CD14-positive monocyte (primary cell): Measurements from ENCODE around the gene ARFGEF2. TPM values are rescaled to one million over a fixed set of nuclear protein-coding genes. Genes with fewer than 3 reads are reported as not detected.

ENCODE experiments used
- DNase-seq, 3 donors: peaks; one replicate each; pipeline ENCODE4 v3.0.0-alpha.2; 2011 to 2022
- H2AFZ ChIP-seq: 2 replicates; pipeline ENCODE4 v1.6.0; 2012; ENCODE audit warnings: mild to moderate bottlenecking, low read depth, low read length, inconsistent platforms; ENCODE audit not compliant: insufficient read depth, poor library complexity, severe bottlenecking
- H3K27ac ChIP-seq, 2 donors: 1 replicate in 1 of 2; 2 replicates in 1 of 2; pipeline ENCODE4 v1.5.1; 2012 to 2013; ENCODE audit warnings: low read length in 2 of 2, control low read depth in 1 of 2, inconsistent platforms in 1 of 2, low read depth in 1 of 2, mild to moderate bottlenecking in 1 of 2
- H3K27me3 ChIP-seq, 2 donors: one replicate each; pipeline versions ENCODE4 v1.6.0 to v1.6.1; 2011 to 2013; ENCODE audit warnings: low read length in 2 of 2; ENCODE audit not compliant: control insufficient read depth in 2 of 2, insufficient read depth in 2 of 2
- H3K36me3 ChIP-seq, 2 donors: replicated peaks in 1 of 2; 1 replicate in 1 of 2; 2 replicates in 1 of 2; pipeline versions ENCODE4 v1.5.1 to v1.6.1; 2012 to 2013; ENCODE audit warnings: low read length in 2 of 2, control low read depth in 1 of 2, inconsistent platforms in 1 of 2, mild to moderate bottlenecking in 1 of 2; ENCODE audit not compliant: insufficient read depth in 2 of 2, control insufficient read depth in 1 of 2
- H3K4me1 ChIP-seq, 2 donors: 1 replicate in 1 of 2; 2 replicates in 1 of 2; pipeline versions ENCODE4 v1.5.1 to v1.6.1; 2012 to 2013; ENCODE audit warnings: low read length in 2 of 2, control low read depth in 1 of 2, inconsistent platforms in 1 of 2, mild to moderate bottlenecking in 1 of 2, moderate library complexity in 1 of 2; ENCODE audit not compliant: insufficient read depth in 2 of 2, control insufficient read depth in 1 of 2
- H3K4me2 ChIP-seq: replicated peaks from 2 replicates; pipeline ENCODE3; 2012; ENCODE audit warnings: low read length, moderate library complexity, mild to moderate bottlenecking; ENCODE audit not compliant: poor library complexity, severe bottlenecking; ENCODE audit errors: extremely low read depth
- H3K4me3 ChIP-seq, 3 experiments: fragments of 200-600 bp in 1 of 3; sonication (generic) in 1 of 3; replicated peaks in 1 of 3; 1 replicate in 2 of 3; 2 replicates in 1 of 3; pipeline ENCODE4 v1.5.1; 2011 to 2013; ENCODE audit warnings: low read length in 3 of 3, mild to moderate bottlenecking in 3 of 3, control low read depth in 2 of 3, low read depth in 2 of 3, inconsistent platforms in 1 of 3, moderate library complexity in 1 of 3
- H3K79me2 ChIP-seq: 2 replicates; pipeline ENCODE4 v1.6.0; 2012; ENCODE audit warnings: mild to moderate bottlenecking, control low read depth, inconsistent platforms, low read length, moderate library complexity; ENCODE audit not compliant: insufficient read depth
- H3K9ac ChIP-seq: 2 replicates; pipeline ENCODE4 v1.6.0; 2017; ENCODE audit warnings: low read length, mild to moderate bottlenecking; ENCODE audit not compliant: insufficient read depth, poor library complexity, severe bottlenecking
- H3K9me3 ChIP-seq, 2 donors: replicated peaks in 1 of 2; 1 replicate in 1 of 2; 2 replicates in 1 of 2; pipeline versions ENCODE4 v1.5.1 to v1.6.1; 2012 to 2013; ENCODE audit warnings: low read length in 2 of 2, control low read depth in 1 of 2; ENCODE audit not compliant: control insufficient read depth in 1 of 2, insufficient read depth in 1 of 2
- H4K20me1 ChIP-seq: 2 replicates; pipeline ENCODE4 v1.6.0; 2012; ENCODE audit warnings: mild to moderate bottlenecking, low read length, control low read depth, moderate library complexity; ENCODE audit not compliant: insufficient read depth
- H3K27ac Mint-ChIP-seq, 7 donors: one replicate each; pipeline ENCODE4 v1.8.0; 2020; ENCODE audit warnings: mild to moderate bottlenecking in 7 of 7, mixed read lengths in 7 of 7, moderate library complexity in 6 of 7, inconsistent platforms in 2 of 7
- H3K27me3 Mint-ChIP-seq, 3 donors: one replicate each; pipeline ENCODE4 v1.8.0; 2021 to 2022; ENCODE audit warnings: low read depth in 3 of 3, mild to moderate bottlenecking in 3 of 3, mixed read lengths in 3 of 3, moderate library complexity in 3 of 3, inconsistent platforms in 1 of 3
- H3K36me3 Mint-ChIP-seq, 2 donors: one replicate each; pipeline ENCODE4 v1.8.0; 2020; ENCODE audit warnings: mixed read lengths in 2 of 2, inconsistent platforms in 1 of 2, mild to moderate bottlenecking in 1 of 2
- H3K4me1 Mint-ChIP-seq: one replicate; pipeline ENCODE4 v1.8.0; 2020; ENCODE audit warnings: mild to moderate bottlenecking, mixed read lengths
- H3K4me3 Mint-ChIP-seq, 2 donors: one replicate each; pipeline ENCODE4 v1.8.0; 2020; ENCODE audit warnings: mild to moderate bottlenecking in 2 of 2, mixed read lengths in 2 of 2, moderate library complexity in 1 of 2
- H3K9me3 Mint-ChIP-seq, 7 donors: one replicate each; pipeline ENCODE4 v1.8.0; 2020 to 2022; ENCODE audit warnings: mixed read lengths in 7 of 7, mild to moderate bottlenecking in 6 of 7, moderate library complexity in 6 of 7, inconsistent platforms in 2 of 7
- CTCF ChIP-seq: fragments of 200-600 bp; IDR thresholded peaks from one replicate; pipeline ENCODE4 v1.8.0; 2022; ENCODE audit warnings: antibody characterized with exemption, mild to moderate bottlenecking
- WGBS: methylation state at CpG from one replicate; pipeline ENCODE4 v1.1.5; 2013; ENCODE audit warnings: missing lambda C conversion rate; ENCODE audit not compliant: insufficient coverage; 5-methylcytosine and 5-hydroxymethylcytosine counted together
- intact Hi-C, 2 donors: fragments of 100-400 bp; cut with micrococcal nuclease; formaldehyde crosslinking; loops; one replicate each; pipeline versions ENCODE4 v1.15.0 to v1.15.1; 2023
- polyA plus RNA-seq, 3 donors: library from polyadenylated mRNA; depleted of rRNA in 1 of 3; unstranded in 2 of 3; stranded (reverse) in 1 of 3; fragments of 300-500 nt in 2 of 3; fragments of >200 nt in 1 of 3; fragmentation: Illumina TruSeq in 2 of 3; gene quantifications; 1 replicate in 2 of 3; 2 replicates in 1 of 3; pipeline ENCODE4 v1.2.3, GENCODE V29; 2012 to 2021

Gene ARFGEF2
- polyA plus RNA-seq, 3 donors: 4.6 to 10.9 (median 5.5) TPM

GRCh38 chr20:48889140-48889790 lies 32.2 kb upstream of the ARFGEF2 start:
- no peaks in the 10 kb centered on the region for H3K36me3 ChIP-seq
- peaks cover 0 to 11% (median 0%) of the 10 kb centered on the region in 3 donors for H3K27me3 Mint-ChIP-seq
- no peak overlapping the region for H3K4me2 ChIP-seq
- no peak overlapping the region for H3K9ac ChIP-seq
- H3K4me3 ChIP-seq: no peak overlapping the region
- DNase-seq: no peak
- H3K27me3 ChIP-seq: no peaks in the 10 kb centered on the region
- H3K27ac Mint-ChIP-seq: no peak overlapping the region
- no peaks in the 10 kb centered on the region for H3K36me3 Mint-ChIP-seq
- H3K79me2 ChIP-seq: no peaks in the 10 kb centered on the region
- no peaks in the 10 kb centered on the region for H3K4me1 ChIP-seq
- H4K20me1 ChIP-seq: no peaks in the 10 kb centered on the region
- intact Hi-C loops: loop anchor here in 1 of 2 donors (5.0 kb wide), 1 partner anchor 57 kb away; no protein-coding TSS in a partner anchor
- H3K9me3 Mint-ChIP-seq: peaks cover 12 to 25% (median 20%) of the 10 kb centered on the region in 7 donors
- H2AFZ ChIP-seq: no peak overlapping the region
- TF ChIP-seq CTCF: no peak
- peaks cover 9 to 17% of the 10 kb centered on the region in 2 donors for H3K9me3 ChIP-seq
- WGBS: 86% methylated on average over 1 of the region's 3 CpGs
- no peak overlapping the region for H3K4me3 Mint-ChIP-seq
- H3K27ac ChIP-seq: no peak overlapping the region
- H3K4me1 Mint-ChIP-seq: peaks cover 6% of the 10 kb centered on the region

- peaks cover 6% of the 10 kb centered on the region for H3K4me1 Mint-ChIP-seq
- Histone ChIP-seq H3K9ac (no peak overlapping the region), H3K79me2 (no peaks in the 10 kb centered on the region), H3K36me3 (no peaks in the 10 kb centered on the region), H3K9me3 (peaks cover 9 to 17% of the 10 kb centered on the region in 2 donors), H4K20me1 (no peaks in the 10 kb centered on the region), H3K4me2 (no peak overlapping the region), H3K4me1 (no peaks in the 10 kb centered on the region), H2AFZ (no peak overlapping the region), H3K4me3 (no peak overlapping the region), H3K27me3 (no peaks in the 10 kb centered on the region), H3K27ac (peak overlapping the region; percentile 58 to 79)
- H3K27ac Mint-ChIP-seq: peak overlapping the region; percentile 79 to 90 (median 85)
- peaks cover 12 to 25% (median 20%) of the 10 kb centered on the region in 7 donors for H3K9me3 Mint-ChIP-seq
- no peak for TF ChIP-seq CTCF
- WGBS: 100% methylated on average over 1 of the region's 4 CpGs
- no peaks in the 10 kb centered on the region for H3K36me3 Mint-ChIP-seq
- H3K27me3 Mint-ChIP-seq: peaks cover 0 to 11% (median 1%) of the 10 kb centered on the region in 3 donors
- DNase-seq: peak in 2 of 3 donors; percentile 16 to 37
- intact Hi-C loops: loop anchor here in 1 of 2 donors (10.0 kb wide), 1 partner anchor 187 kb away; no protein-coding TSS in a partner anchor
- H3K4me3 Mint-ChIP-seq: no peak overlapping the region
These were observed 30.1 kb upstream of the ARFGEF2 start for GRCh38 chr20:48891235-48892048.
